ENCODE data around the gene NDUFS6.

Gene NDUFS6

DNA sequence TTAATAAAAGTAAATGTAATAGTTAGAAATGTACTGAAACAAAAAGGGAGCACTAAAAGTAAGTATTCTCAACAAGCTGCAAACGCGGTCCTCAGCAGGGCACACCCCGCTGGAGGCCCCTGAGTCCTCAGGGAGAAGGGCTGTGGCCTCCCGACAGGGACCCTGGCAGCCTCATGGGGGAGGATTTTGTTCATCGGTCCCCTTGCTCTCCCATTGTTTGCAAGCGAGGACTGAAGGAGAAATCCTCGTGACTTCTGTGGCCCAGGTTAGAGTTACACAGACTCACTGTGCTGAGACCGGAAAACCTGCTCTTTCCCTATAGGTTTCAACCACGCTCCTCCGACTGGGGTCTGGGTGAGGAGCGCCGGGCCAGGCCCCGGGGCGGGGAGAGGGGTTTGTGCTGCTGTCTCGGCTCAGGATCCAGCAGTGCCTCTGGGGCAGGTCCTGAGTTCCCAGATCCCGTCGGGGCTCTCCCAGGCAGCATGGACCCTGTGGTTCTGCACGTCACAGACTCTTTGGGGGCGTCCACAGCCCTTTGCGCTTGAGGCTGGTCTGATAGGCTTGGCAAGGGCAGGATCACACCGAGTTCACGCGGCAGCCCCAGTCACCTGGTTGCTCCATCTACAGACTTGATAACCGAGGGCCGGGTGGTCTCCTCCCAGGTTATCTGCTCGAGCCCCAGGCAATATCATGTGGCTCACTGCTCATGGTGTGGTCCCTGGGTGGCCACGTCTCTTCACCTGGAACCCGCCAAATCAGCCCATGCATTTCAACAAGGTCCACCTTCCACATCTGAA is 40.4 kb upstream of the NDUFS6 start:
- TF ChIP-seq, protein P1, sequence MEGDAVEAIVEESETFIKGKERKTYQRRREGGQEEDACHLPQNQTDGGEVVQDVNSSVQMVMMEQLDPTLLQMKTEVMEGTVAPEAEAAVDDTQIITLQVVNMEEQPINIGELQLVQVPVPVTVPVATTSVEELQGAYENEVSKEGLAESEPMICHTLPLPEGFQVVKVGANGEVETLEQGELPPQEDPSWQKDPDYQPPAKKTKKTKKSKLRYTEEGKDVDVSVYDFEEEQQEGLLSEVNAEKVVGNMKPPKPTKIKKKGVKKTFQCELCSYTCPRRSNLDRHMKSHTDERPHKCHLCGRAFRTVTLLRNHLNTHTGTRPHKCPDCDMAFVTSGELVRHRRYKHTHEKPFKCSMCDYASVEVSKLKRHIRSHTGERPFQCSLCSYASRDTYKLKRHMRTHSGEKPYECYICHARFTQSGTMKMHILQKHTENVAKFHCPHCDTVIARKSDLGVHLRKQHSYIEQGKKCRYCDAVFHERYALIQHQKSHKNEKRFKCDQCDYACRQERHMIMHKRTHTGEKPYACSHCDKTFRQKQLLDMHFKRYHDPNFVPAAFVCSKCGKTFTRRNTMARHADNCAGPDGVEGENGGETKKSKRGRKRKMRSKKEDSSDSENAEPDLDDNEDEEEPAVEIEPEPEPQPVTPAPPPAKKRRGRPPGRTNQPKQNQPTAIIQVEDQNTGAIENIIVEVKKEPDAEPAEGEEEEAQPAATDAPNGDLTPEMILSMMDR (IDR thresholded peaks at IDR 0.05; ENCODE audit: extremely low read depth, insufficient read depth, missing control alignments) = no peak
- no peak for DNase-seq (ENCODE audit: low spot score)
- in situ Hi-C loops (cut with MboI; ENCODE audit: low pct_unique_long_range_greater_than_20kb, low sequenced_read_pairs, unreplicated experiment) = loop anchor here (25.0 kb wide), 1 partner anchor 251 kb away; no protein-coding TSS in a partner anchor

DNA sequence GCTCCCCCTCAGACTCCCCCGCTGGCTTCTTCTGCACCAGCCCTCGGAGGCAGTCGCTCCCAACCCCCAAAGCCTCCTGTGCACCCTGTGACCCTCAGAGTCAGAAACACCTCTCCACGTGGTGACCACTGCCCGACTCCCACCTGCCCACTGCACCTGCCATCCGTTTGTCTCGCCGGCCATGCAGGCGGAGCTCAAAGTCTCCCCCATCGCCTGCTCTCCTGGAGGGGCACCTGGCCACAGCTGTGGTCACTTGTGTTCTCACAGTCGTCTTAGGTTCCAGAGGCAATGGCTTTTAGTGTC is 39.8 kb upstream of the NDUFS6 start:
- TF ChIP-seq, protein P1 (IDR thresholded peaks at IDR 0.05; ENCODE audit: extremely low read depth, insufficient read depth, missing control alignments) = no peak
- DNase-seq (ENCODE audit: low spot score) = no peak
- in situ Hi-C loops (cut with MboI; ENCODE audit: low pct_unique_long_range_greater_than_20kb, low sequenced_read_pairs, unreplicated experiment) = loop anchor here (25.0 kb wide), 1 partner anchor 251 kb away; no protein-coding TSS in a partner anchor

DNA sequence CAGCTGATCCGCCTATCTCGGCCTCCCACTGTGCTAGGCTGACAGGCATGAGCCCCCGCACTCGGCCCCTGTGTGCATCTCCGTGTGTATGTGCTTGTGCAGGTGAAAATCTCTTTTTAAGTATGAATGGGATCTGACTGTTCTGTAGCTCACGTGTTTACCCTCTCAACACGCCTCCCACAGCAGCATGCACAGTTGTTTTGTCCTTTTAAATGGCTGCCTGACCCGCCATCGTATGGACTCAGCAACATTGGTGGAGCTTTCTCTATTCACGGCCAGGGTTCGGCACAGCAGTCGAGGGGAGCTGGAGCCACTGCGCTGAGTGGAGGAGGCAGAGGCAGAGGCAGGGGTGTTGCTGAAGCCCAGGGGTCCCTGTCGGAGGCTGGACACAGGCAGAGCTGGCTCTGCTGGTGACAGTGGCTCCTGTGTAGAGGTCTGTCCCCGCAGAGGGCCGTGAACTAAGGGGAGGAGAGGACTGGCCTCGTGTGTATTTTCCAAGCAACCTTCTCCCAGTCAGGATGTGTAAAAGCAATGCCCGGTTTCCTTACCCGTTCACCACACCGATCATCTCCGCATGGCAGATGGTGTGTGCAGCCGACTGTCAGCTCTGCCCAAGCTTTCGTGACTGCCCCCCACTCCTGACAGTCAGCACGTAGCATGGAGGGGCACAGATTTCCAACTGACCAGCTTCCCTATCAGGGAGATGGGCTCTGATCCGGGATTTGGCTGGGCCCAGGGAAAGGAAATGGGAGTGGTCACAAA is 38.9 kb upstream of the NDUFS6 start:
- no peak for DNase-seq (ENCODE audit: low spot score)
- TF ChIP-seq, protein P1 (IDR thresholded peaks at IDR 0.05; ENCODE audit: extremely low read depth, insufficient read depth, missing control alignments) = no peak
- in situ Hi-C loops (cut with MboI; ENCODE audit: low pct_unique_long_range_greater_than_20kb, low sequenced_read_pairs, unreplicated experiment) = loop anchor here (25.0 kb wide), 1 partner anchor 250 kb away; no protein-coding TSS in a partner anchor

DNA sequence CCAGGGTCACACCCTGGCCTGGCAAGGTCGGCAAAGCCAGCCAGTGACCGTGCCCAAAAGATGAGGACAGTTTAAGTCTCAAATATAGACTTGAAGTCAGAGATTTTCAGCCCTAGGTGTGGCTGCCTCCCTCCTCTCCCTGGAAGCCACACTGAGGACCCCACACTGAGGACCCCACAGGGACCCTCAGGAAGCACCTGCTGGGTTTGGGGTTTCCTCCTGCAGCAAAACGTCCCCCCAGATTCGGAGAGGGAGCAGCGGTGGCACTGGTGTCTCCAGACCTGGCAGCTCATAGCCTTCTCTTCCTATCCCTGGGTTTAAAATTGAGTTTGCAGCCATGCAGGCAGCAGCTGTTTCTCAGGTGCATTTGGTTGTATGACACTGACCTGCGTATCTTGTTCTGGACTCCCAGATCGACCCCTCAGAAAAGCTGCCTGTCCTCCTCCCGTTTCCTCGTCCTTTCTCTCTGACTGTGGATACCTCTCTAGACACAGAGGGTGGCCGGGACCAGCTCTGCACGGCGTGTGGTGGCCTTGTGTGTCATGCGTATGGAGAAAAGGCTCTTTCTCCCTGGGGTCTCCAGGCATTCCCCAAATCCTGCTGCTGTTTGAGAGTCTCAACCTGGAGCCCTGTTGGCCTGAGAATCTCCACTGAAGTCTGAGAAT is 38.2 kb upstream of the NDUFS6 start:
- DNase-seq (ENCODE audit: low spot score) = no peak
- in situ Hi-C loops (cut with MboI; ENCODE audit: low pct_unique_long_range_greater_than_20kb, low sequenced_read_pairs, unreplicated experiment) = loop anchor here (25.0 kb wide), 1 partner anchor 249 kb away; no protein-coding TSS in a partner anchor
- TF ChIP-seq, protein P1 (IDR thresholded peaks at IDR 0.05; ENCODE audit: extremely low read depth, insufficient read depth, missing control alignments) = no peak

DNA sequence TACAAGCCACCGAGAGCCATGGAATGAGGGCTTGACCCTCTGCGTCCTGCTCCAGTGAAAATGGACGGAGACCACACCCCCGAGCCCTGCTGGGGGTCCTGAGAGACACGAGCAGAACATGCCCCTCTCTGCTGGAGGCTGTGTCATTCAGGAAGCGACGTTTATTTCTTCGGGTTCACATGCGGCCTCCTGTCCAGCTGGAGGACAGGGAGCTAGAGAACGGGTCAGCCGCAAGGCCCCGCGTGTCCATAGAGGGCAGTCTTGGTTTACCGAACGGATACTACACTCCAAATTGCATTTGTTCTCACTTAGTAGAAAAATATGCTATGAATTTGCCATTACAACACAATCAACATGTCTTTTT is 37.7 kb upstream of the NDUFS6 start:
- in situ Hi-C loops (cut with MboI; ENCODE audit: low pct_unique_long_range_greater_than_20kb, low sequenced_read_pairs, unreplicated experiment) = loop anchor here (25.0 kb wide), 1 partner anchor 249 kb away; no protein-coding TSS in a partner anchor
- DNase-seq (ENCODE audit: low spot score) = peak; percentile 83
- TF ChIP-seq, protein P1 (IDR thresholded peaks at IDR 0.05; ENCODE audit: extremely low read depth, insufficient read depth, missing control alignments) = peak; percentile 65

DNA sequence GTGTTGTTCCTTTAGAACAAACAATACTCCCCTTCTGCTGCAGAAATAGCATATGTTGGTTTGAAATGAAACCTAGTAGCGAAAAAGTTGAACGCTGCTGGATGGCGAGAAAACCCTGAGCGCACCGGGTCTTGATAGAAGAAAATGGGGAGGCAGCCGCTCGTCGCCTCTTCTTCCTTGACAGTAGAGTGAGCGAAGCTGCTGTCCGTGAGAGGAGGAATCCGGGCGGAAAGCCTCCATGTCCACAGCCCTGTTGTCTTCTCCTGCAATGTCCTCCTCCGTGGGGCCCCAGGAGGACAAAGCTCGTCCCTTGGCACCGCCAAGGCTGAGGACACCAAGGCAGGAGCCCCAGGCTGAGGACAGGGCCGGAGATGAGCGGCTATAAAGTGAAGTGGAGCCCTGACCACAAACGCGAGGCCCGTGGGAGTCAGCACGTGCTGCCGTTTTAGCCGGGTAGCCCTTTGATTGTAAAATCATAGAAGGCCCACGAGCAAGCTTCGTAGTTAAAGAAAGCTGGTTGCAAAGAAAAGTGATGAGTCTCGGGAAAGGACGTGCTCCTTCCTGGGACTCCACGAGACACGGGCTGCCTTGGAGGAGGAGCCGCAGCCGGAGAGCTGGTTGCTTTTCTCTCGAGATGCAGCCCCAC is 37.1 kb upstream of the NDUFS6 start:
- in situ Hi-C loops (cut with MboI; ENCODE audit: low pct_unique_long_range_greater_than_20kb, low sequenced_read_pairs, unreplicated experiment) = loop anchor here (25.0 kb wide), 1 partner anchor 248 kb away; no protein-coding TSS in a partner anchor
- TF ChIP-seq, protein P1 (IDR thresholded peaks at IDR 0.05; ENCODE audit: extremely low read depth, insufficient read depth, missing control alignments) = no peak
- no peak for DNase-seq (ENCODE audit: low spot score)
